Psoas muscle (tissue), 8 donors: ENCODE data around the gene GP5. TPM values are rescaled to one million over a fixed set of nuclear protein-coding genes. Genes with fewer than 3 reads are reported as not detected.
A peak's percentile ranks its signal among the peaks of the same experiment; 100 is the strongest.

Experiments used
- ATAC-seq, 4 donors: fragments of 200-7000 bp; cut with Tn5 transposase; one replicate each; pipeline ENCODE4 v1.9.1; 2020; ENCODE audit warnings: moderate library complexity in 3 of 4, mild to moderate bottlenecking in 2 of 4
- DNase-seq, 2 donors: peaks; one replicate each; pipeline ENCODE4 v3.0.0-alpha.2; 2020
- H3K27ac ChIP-seq: fragments of 200-600 bp; one replicate; pipeline ENCODE4 v1.8.0; 2022
- H3K27me3 ChIP-seq, 3 donors: fragments of 200-600 bp in 1 of 3; one replicate each; pipeline versions ENCODE4 v1.6.1 to v1.8.0; 2013 to 2022; ENCODE audit warnings: low read length in 2 of 3, mild to moderate bottlenecking in 2 of 3, moderate library complexity in 1 of 3; ENCODE audit not compliant: insufficient read depth in 3 of 3
- H3K36me3 ChIP-seq, 2 donors: fragments of 200-600 bp in 1 of 2; one replicate each; pipeline versions ENCODE4 v1.6.1 to v1.8.0; 2013 to 2022; ENCODE audit warnings: low read depth in 1 of 2, mild to moderate bottlenecking in 1 of 2, moderate library complexity in 1 of 2; ENCODE audit not compliant: insufficient read depth in 1 of 2
- H3K4me1 ChIP-seq: fragments of 200-600 bp; one replicate; pipeline ENCODE4 v1.8.0; 2022
- H3K4me3 ChIP-seq: fragments of 200-600 bp; one replicate; pipeline ENCODE4 v1.8.0; 2022; ENCODE audit warnings: mild to moderate bottlenecking
- H3K9me3 ChIP-seq: fragments of 200-600 bp; one replicate; pipeline ENCODE4 v1.8.0; 2022
- WGBS, 3 donors: extraction: QIAGEN DNeasy Blood & Tissue Kit; methylation state at CpG; one replicate each; pipeline versions ENCODE4 v1.1.6 to v1.1.7; 2013; 5-methylcytosine and 5-hydroxymethylcytosine counted together
- intact Hi-C, 2 donors: fragments of 100-400 bp; cut with DNase I; formaldehyde crosslinking; loops; one replicate each; pipeline versions ENCODE4 v1.11.0 to v1.14.2; 2022
- polyA plus RNA-seq, 3 donors: library from polyadenylated mRNA; stranded (reverse); fragments of 200-250 nt; gene quantifications; one replicate each; pipeline ENCODE4 v1.2.3, GENCODE V29; 2013
- total RNA-seq, 4 donors: library from RNA; stranded (reverse); fragmentation: NEBNext Ultra II Directional in 2 of 4; extraction: Animal tissue kit (Norgen Biotek cat#: 25700) in 2 of 4; gene quantifications; one replicate each; pipeline versions ENCODE4 v1.2.1 to v1.2.4, GENCODE V29; 2021 to 2023
- TF ChIP-seq, protein P1 (sequence below): fragments of 200-600 bp; IDR thresholded peaks from one replicate; pipeline ENCODE4 v1.8.0; 2022; ENCODE audit warnings: antibody characterized with exemption
- donor health status: healthy with polysubstance abuse.
- donor health status: DM: no; HTN: no; CAD: no; lungs with moderate emphysema.
- donor health status: Bipolar disorder and iron deficiency.
- donor health status: healthy.
- donor health status: DM: yes; HTN: yes; CAD: no.
- donor health status: DM: no; HTN: no; CAD: no.
- donor health status: DM: no; HTN: no; CAD: no.
- donor health status: DM: yes; HTN: yes; CAD: no.

The GP5 gene
- total and polyA plus RNA-seq, 7 donors: 0.01 TPM; not detected in 6

DNA sequence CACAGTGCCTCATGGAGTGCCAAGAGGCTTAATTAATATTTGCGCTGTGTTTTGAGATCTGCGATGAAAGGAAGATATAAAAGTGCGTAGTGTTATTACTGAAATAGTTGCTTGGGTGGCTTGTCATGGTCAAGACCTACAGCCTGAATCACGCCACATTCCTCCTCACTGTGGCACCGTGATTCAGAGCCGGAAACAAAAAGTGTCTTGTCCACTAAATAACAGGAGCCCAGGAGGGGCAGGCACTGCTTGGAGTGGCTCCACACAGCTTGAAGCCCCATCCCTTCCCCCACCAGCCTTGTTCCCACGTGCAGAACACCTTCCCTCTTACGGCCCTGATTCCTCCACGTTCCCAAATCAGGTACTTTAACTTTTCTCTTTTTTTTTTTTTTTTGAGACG, 28.3 kb downstream of the GP5 start:
- DNase-seq (no peak), ATAC-seq (no peak)
- no peaks in the 10 kb centered on the region for H3K9me3 ChIP-seq
- peaks cover 0 to 36% (median 0%) of the 10 kb centered on the region in 3 donors for H3K27me3 ChIP-seq
- WGBS, 3 donors: 87 to 91% (median 89%) methylated on average over 9 to 10 of the region's 10 CpGs
- TF ChIP-seq, protein P1, sequence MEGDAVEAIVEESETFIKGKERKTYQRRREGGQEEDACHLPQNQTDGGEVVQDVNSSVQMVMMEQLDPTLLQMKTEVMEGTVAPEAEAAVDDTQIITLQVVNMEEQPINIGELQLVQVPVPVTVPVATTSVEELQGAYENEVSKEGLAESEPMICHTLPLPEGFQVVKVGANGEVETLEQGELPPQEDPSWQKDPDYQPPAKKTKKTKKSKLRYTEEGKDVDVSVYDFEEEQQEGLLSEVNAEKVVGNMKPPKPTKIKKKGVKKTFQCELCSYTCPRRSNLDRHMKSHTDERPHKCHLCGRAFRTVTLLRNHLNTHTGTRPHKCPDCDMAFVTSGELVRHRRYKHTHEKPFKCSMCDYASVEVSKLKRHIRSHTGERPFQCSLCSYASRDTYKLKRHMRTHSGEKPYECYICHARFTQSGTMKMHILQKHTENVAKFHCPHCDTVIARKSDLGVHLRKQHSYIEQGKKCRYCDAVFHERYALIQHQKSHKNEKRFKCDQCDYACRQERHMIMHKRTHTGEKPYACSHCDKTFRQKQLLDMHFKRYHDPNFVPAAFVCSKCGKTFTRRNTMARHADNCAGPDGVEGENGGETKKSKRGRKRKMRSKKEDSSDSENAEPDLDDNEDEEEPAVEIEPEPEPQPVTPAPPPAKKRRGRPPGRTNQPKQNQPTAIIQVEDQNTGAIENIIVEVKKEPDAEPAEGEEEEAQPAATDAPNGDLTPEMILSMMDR: no peak
- no peaks in the 10 kb centered on the region for H3K4me1 ChIP-seq
- H3K27ac ChIP-seq: no peak overlapping the region
- no peak overlapping the region for H3K4me3 ChIP-seq
- intact Hi-C loops: no loop called here
- no peaks in the 10 kb centered on the region for H3K36me3 ChIP-seq

DNA sequence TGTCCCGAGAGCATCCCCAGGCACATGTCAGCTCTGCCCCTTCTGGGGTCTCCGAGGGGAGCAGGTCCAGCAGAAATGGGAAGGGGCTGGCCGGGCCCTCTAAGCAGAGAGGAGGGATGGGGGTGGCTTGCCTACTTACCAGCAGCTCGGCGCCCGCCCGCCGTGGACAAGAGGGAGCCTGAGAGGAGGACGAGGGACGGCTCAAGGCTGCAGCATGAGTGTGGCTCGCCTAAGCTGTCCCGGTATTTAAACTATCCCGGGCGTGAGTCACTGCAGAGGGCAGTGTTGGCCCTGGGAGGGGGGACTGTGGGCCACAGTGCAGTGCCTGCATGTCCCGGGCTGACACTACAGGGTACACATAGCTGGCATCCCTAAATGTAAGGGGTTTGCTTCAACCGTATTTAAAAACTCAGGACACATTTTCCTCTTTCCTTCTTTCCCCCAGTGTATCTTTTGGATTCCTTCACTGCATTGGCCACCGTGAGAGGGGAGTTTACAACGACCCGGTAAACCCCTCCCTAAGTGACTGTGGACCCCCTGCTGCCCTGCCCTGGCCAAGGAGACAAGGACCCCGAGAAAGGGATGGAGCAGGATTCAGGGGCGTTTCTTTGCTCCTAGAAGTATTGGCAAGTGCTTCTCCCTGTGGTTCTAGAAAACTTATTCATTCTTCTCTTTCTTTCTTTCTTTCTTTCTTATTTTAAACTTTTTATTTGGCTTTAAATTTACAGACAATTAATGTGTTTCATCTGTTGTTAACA, 29.4 kb downstream of the GP5 start, which contains the start of gene LRRC15:
Gene LRRC15 (minus strand): TSS at position 222 of the 758 bp plus-strand sequence. CDS start 8,700 bp downstream, outside the sequence.
- peak in 1 of 2 donors; percentile 29 for DNase-seq
- WGBS, 3 donors: 18 to 27% (median 19%) methylated on average over 21 of the region's 21 CpGs
- intact Hi-C loops: no loop called here
- H3K27ac ChIP-seq: no peak within 1 kb of the TSS
- peaks cover 7% of the 10 kb centered on the region for H3K4me1 ChIP-seq
- H3K9me3 ChIP-seq: no peaks in the 10 kb centered on the region
- no peak within 1 kb of the TSS for H3K4me3 ChIP-seq
- H3K36me3 ChIP-seq: no peaks in the 10 kb centered on the region
- peaks cover 0 to 36% (median 0%) of the 10 kb centered on the region in 3 donors for H3K27me3 ChIP-seq
- ATAC-seq: peak; percentile 56 to 84 (median 66)
- TF ChIP-seq, protein P1: no peak

DNA sequence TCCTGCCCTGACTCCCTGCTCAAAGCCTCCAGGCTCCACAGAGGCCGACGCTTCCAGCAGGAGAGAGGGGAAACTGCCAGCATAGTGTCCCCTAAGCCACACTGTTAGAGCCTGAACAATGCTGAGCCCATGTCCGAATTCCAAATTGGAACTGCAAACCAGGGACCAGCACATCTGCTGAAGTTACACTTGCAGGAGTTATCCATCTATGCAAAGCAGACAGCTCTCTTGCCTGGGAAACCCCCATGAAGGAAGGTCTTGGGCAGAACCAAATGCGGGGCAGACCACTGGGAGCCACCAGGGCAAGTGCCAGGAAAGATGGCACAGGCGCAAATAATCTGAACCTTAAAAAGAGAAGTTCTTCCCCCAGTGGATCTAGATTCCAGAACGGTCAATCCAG, 30.1 kb downstream of the GP5 start:
- Histone ChIP-seq H3K27me3 (peaks cover 0 to 36% (median 0%) of the 10 kb centered on the region in 3 donors), H3K4me3 (no peak overlapping the region), H3K9me3 (no peaks in the 10 kb centered on the region), H3K27ac (no peak overlapping the region), H3K36me3 (no peaks in the 10 kb centered on the region), H3K4me1 (peaks cover 15% of the 10 kb centered on the region)
- ATAC-seq: no peak
- intact Hi-C loops: no loop called here
- DNase-seq: no peak
- TF ChIP-seq, protein P1: no peak
- 33 to 65% (median 43%) methylated on average over 6 of the region's 6 CpGs for WGBS, 3 donors

DNA sequence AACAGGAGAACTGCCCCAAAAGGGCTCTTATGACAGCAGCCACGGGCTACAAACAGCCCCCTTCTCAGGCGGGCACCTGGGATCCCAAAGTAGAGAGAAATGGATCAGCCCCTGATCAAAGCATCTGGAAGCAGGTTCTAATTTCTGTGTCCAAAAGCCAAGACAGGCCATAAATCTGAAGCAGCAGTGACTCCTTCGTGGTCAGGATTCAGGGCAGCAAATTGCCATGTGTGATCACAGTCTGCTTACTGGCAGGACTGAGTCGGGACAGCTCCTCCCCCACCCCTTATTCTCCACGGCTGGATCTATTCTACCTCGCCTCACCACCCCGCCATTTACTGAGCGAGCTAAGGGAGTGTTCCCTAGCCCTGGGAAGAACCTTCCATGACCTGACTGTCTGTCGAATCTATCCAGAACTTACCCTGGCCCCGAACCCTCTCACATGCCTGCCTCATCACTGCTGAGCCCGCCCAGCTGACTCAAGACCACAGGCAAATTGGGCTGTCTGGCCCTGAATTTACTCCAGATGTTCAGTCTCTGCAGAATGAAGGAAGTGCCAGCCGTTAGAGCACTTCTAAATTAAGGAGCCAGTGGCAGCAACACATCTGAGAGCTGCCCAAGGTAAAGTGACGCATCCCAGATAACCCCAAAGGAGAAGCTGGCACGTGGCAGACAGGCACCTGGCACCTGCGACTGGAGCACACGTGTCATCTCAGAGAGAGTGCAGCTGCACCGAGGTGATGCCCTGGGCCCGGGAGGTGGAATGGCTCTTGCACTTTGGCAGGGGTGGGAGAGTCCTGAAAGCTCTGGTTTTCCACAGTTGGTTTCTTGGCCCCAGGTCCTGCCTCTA, 30.8 kb downstream of the GP5 start:
- ATAC-seq: no peak
- no peak for DNase-seq
- TF ChIP-seq, protein P1: no peak
- Histone ChIP-seq H3K9me3 (no peaks in the 10 kb centered on the region), H3K4me3 (no peak overlapping the region), H3K36me3 (no peaks in the 10 kb centered on the region), H3K27ac (no peak overlapping the region), H3K4me1 (peaks cover 16% of the 10 kb centered on the region), H3K27me3 (peaks cover 0 to 34% (median 0%) of the 10 kb centered on the region in 3 donors)
- intact Hi-C loops: no loop called here
- 41 to 55% (median 42%) methylated on average over 18 of the region's 18 CpGs for WGBS, 3 donors
